ENCODE measurements around the gene ZNF750.

ZNF750 gene

GRCh38 chr17:82839617-82840292 is at the start of gene ZNF750:
ZNF750 (minus strand) TSS chr17:82840022; CDS start chr17:82832454, 7,568 bp downstream.
- no peak for DNase-seq

GRCh38 chr17:82888583-82889495 is 49.0 kb upstream of the ZNF750 start:
- DNase-seq, result no peak

GRCh38 chr17:82887255-82888164 is 47.7 kb upstream of the ZNF750 start:
- no peak for DNase-seq

GRCh38 chr17:82884970-82885353 is 45.1 kb upstream of the ZNF750 start:
- DNase-seq, result peak; percentile 40

GRCh38 chr17:82884341-82884969 is 44.6 kb upstream of the ZNF750 start:
- DNase-seq, result no peak

GRCh38 chr17:82883419-82884031 is 43.7 kb upstream of the ZNF750 start:
- no peak for DNase-seq

GRCh38 chr17:82882715-82883418 is 43.0 kb upstream of the ZNF750 start:
- no peak for DNase-seq

GRCh38 chr17:82881900-82882714 is 42.3 kb upstream of the ZNF750 start:
- no peak for DNase-seq

GRCh38 chr17:82881324-82881823 is 41.6 kb upstream of the ZNF750 start:
- no peak for DNase-seq

GRCh38 chr17:82880620-82881323 is 41.0 kb upstream of the ZNF750 start:
- no peak for DNase-seq

- no peak for DNase-seq
Measured at GRCh38 chr17:82879241-82879640, 39.4 kb upstream of the ZNF750 start.

- DNase-seq, result no peak
Measured at GRCh38 chr17:82878527-82878926, 38.7 kb upstream of the ZNF750 start.

GRCh38 chr17:82876602-82877379 is 37.0 kb upstream of the ZNF750 start:
- no peak for DNase-seq

GRCh38 chr17:82876149-82876548 is 36.3 kb upstream of the ZNF750 start:
- DNase-seq, result no peak

- no peak for DNase-seq
Measured at GRCh38 chr17:82875407-82875856, 35.6 kb upstream of the ZNF750 start.

- no peak for DNase-seq
Measured at GRCh38 chr17:82874011-82874835, 34.4 kb upstream of the ZNF750 start.

GRCh38 chr17:82873521-82873920 is 33.7 kb upstream of the ZNF750 start:
- no peak for DNase-seq
